ENCODE data around the gene CTAG1B. TPM values are rescaled to one million over a fixed set of nuclear protein-coding genes. Genes with fewer than 3 reads are reported as not detected.

CTAG1B gene
- total and polyA plus RNA-seq, 2 donors (not counting 1 experiment from before 2014, with no cell fraction given): 0.09 TPM; not detected in 1

- 67% methylated on average over 11 of the region's 23 CpGs for WGBS (ENCODE audit: insufficient coverage)
- H3K79me2 ChIP-seq (ENCODE audit: control insufficient read depth, insufficient read depth, low read length): no peaks in the 10 kb centered on the region
- no peaks in the 10 kb centered on the region for H3K4me1 Mint-ChIP-seq
Observed at GRCh38 chrX:154649503-154650220, 30.6 kb upstream of the CTAG1B start.

More at GRCh38 chrX:154649503-154650220, 30.6 kb upstream of the CTAG1B start:
- Histone ChIP-seq H3K4me3 (ENCODE audit: control extremely low read depth in 1 of 5, extremely low read depth in 1 of 5, insufficient read depth in 1 of 5, low read depth in 2 of 5, low read length in 4 of 5) (no peak overlapping the region), H3K4me1 (ENCODE audit: control insufficient read depth in 2 of 2, insufficient read depth in 2 of 2, low read length in 2 of 2) (no peaks in the 10 kb centered on the region), H3K4me2 (replicated peaks; ENCODE audit: low read depth, low read length, poor library complexity, severe bottlenecking) (no peak overlapping the region), H3K9me3 (ENCODE audit: control extremely low read depth in 1 of 3, control insufficient read depth in 2 of 3, insufficient read depth in 1 of 3, low read length in 2 of 3) (no peaks in the 10 kb centered on the region), H3K36me3 (replicated peaks in 1 of 2; ENCODE audit: control extremely low read depth in 1 of 2, control insufficient read depth in 1 of 2, extremely low read depth in 1 of 2, insufficient read depth in 2 of 2, low read length in 1 of 2) (no peaks in the 10 kb centered on the region), H3K27ac (ENCODE audit: low read length in 2 of 2) (no peak overlapping the region), H2AFZ (ENCODE audit: insufficient read depth, low read depth, low read length, poor library complexity, severe bottlenecking) (no peak overlapping the region), H4K20me1 (ENCODE audit: control insufficient read depth, insufficient read depth, low read length, poor library complexity, severe bottlenecking) (no peaks in the 10 kb centered on the region), H3K27me3 (replicated peaks in 1 of 4; ENCODE audit: control extremely low read depth in 1 of 4, control insufficient read depth in 3 of 4, insufficient read depth in 4 of 4, low read length in 3 of 4) (no peaks in the 10 kb centered on the region), H3K9ac (ENCODE audit: low read length) (no peak overlapping the region)
- no peaks in the 10 kb centered on the region for H3K27me3 Mint-ChIP-seq
- ChIA-PET CTCF (no interaction called here), POLR2A (no interaction called here)
- intact Hi-C loops (cut with micrococcal nuclease): no loop called here
- DNase-seq: no peak
- no peak overlapping the region for H3K4me3 Mint-ChIP-seq
- TF ChIP-seq EZH2 (IDR thresholded peaks at IDR 0.05; ENCODE audit: borderline replicate concordance, insufficient read depth, low read depth, low read length, poor library complexity, severe bottlenecking) (no peak), CTCF (IDR thresholded peaks at IDR 0.05) (no peak)
- H3K27ac Mint-ChIP-seq: no peak overlapping the region
- no peak for ATAC-seq (ENCODE audit: low read depth)
- no peaks in the 10 kb centered on the region for H3K9me3 Mint-ChIP-seq (ENCODE audit: insufficient read depth)

All from B cell (primary cell).